Measurements from ENCODE around the gene FCF1.

Gene FCF1

DNA sequence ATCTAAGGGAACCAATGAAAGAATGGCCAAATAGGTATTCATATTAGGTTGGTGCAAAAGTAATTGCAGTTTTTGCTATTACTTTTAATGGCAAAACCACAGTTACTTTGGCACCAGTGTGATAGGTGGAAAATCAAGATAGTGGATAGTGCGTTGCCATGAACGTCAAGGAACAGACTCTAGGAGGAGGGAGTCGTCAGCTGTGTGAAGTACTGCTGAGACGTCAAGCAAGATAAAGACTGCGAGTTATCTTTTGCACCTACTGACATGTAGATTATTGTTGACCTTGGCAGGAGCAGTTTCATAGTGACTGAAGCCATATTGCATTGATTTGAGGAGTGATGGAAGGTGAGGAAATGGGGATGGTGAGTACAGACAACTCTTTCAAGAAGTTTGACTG, 58.5 kb downstream of the FCF1 start:
- no peak for DNase-seq

DNA sequence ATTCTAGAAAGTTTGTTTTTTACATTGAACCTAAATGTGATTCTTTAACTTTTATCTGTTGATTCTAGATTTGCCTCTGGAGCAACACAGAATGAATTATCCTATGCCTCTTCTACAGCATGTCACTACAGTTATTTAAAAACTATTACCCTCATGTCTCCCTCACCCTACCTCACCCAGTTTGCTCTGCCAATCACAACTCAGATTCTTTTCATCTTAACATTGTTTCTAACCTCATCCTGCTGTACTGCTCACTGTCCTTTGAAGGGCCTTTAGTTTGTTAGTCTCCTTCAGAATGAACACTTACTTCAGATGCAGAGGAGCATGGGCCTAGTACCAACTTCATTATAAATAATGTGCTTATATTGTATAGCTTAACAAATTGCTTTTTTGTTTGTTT, 71.7 kb downstream of the FCF1 start:
- no peak for DNase-seq

DNA sequence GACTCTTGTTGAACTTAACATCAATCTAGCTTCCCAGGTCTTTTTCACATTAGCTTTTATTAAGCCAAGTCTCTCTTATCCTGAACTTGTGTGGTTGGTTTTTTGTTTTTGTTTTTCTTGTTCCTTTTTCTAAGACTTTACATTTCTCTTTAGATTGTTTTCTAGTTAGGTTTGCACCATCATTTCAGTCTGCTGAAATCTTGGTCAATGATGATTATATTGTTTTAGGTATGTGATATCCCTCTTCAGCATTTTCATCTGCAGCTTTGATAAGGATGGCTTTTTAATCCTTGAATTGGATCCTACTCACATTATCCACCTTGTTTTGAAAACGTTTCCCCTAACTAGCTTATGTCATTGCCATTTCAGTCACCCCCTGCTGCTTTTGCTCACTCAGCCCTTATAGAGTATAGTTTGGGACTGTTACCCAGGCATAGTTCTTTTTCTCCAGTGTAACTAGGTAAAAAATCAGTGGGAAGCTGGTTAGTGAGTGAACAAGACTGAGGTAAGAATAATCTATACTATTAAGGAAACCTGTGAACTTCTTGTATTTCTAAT, 72.2 kb downstream of the FCF1 start:
- DNase-seq = no peak

DNA sequence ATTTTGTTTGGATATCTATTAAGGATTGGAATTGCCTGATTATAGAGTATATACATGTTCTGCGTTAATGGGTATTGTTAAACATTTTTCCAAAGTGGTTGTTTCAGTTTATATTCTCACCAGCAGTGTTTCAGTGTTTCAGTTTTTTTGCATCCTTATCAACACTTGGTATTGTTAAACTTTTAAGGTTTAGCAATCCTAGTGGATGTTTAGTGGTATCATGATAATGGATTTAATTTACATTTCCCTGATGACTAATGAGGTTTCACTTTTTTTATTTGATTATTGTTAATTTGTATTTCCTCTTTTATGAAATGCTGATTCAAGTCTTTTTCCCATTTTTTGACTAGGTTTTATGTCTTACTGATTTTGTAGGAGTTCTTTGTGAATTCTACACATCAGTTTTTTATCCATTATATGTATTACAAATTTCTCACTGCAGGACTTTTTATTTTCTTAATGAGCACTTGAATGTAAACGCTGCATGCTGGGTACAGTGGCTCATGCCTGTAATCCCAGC, 73.9 kb downstream of the FCF1 start:
- no peak for DNase-seq

All from activated CD4-positive, alpha-beta T cell treated with anti-CD3 and anti-CD28 coated beads, Interleukin-2, amount 50 U/mL, for 4 hours (primary cell).